Astrocyte of the cerebellum (primary cell): ENCODE measurements around the gene MICAL3.

Source experiments
- DNase-seq: peaks from one replicate; pipeline ENCODE4 v3.0.0-alpha.2; 2011; ENCODE audit warnings: low read depth
- H3K4me3 ChIP-seq: 2 replicates; pipeline ENCODE4 v1.5.1; 2011; ENCODE audit warnings: mild to moderate bottlenecking, low read depth, low read length, moderate library complexity
- in situ Hi-C: cut with HindIII; loops from 2 replicates; pipeline ENCODE4 v1.10.0; 2017; ENCODE audit warnings: low sequenced_read_pairs
- TF ChIP-seq, protein P1 (sequence below): IDR thresholded peaks from 2 replicates; pipeline ENCODE4 v1.5.1; 2012; ENCODE audit warnings: low read length, low read depth, moderate library complexity, mild to moderate bottlenecking; ENCODE audit errors: missing control alignments

MICAL3 gene

DNA sequence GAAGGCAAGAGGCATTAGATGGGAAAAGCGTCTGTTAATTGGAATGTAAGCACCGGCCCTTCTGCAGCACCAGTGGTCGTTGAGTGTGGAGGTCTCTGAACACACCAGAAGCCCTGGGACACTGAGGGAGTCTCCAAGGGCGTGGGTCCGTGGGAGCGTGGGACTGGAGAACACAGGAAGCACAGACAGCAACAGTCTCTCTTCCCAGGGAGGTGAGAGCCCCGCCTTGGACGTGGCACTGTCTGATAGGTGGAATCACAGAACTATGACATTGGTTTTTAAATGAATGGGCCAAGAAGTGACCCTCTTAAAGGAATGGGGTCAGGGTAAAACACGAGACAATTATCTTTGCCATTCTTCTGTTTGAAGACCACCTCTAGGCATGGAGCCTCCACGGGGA, 221.9 kb downstream of the MICAL3 start:
- no peak for DNase-seq
- in situ Hi-C loops = no loop called here

DNA sequence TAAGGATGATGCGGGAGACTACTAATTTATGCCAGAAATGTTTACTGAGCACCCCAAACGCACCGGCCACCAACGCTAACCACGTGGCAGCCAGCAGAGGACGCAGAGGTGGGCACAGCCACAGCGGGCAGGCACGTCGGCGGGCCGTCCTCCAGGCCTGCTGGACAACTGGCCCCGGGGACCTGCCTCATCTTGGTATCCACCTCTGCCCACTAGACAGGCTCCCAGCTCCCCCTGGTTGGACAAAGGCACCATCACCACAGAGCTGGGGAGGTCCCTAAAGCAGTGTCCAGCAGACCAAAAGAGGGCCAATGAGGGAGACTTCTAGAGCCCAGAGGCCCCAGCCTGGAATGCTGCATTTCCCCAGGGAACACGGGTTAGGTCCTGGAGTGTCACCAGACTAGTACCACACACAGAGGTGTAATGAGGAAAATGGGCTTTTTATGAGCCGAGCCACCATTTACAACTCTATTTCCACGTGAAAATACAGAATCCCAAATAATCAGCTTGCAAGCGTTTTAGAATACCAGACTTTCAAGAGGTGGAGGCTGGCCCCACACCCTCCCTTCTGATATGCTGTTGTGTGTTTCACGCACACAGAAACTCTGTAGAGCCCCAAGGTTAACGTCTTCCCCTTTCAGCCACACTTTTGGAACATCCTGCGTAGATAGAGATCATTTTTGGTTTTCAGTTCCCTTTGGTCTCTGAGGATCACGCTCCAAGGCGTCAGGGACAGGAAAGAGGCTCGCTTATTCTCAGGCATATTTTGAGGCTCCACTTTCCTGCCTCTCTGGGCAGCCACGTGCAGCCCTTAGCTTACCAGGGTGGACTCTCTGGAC, 226.4 kb downstream of the MICAL3 start:
- in situ Hi-C loops = no loop called here
- DNase-seq = no peak
- no peak overlapping the region for H3K4me3 ChIP-seq
- TF ChIP-seq, protein P1, sequence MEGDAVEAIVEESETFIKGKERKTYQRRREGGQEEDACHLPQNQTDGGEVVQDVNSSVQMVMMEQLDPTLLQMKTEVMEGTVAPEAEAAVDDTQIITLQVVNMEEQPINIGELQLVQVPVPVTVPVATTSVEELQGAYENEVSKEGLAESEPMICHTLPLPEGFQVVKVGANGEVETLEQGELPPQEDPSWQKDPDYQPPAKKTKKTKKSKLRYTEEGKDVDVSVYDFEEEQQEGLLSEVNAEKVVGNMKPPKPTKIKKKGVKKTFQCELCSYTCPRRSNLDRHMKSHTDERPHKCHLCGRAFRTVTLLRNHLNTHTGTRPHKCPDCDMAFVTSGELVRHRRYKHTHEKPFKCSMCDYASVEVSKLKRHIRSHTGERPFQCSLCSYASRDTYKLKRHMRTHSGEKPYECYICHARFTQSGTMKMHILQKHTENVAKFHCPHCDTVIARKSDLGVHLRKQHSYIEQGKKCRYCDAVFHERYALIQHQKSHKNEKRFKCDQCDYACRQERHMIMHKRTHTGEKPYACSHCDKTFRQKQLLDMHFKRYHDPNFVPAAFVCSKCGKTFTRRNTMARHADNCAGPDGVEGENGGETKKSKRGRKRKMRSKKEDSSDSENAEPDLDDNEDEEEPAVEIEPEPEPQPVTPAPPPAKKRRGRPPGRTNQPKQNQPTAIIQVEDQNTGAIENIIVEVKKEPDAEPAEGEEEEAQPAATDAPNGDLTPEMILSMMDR = no peak

More for the DNA sequence above, 221.9 kb downstream of the MICAL3 start:
- TF ChIP-seq, protein P1 = no peak
- no peak overlapping the region for H3K4me3 ChIP-seq

DNA sequence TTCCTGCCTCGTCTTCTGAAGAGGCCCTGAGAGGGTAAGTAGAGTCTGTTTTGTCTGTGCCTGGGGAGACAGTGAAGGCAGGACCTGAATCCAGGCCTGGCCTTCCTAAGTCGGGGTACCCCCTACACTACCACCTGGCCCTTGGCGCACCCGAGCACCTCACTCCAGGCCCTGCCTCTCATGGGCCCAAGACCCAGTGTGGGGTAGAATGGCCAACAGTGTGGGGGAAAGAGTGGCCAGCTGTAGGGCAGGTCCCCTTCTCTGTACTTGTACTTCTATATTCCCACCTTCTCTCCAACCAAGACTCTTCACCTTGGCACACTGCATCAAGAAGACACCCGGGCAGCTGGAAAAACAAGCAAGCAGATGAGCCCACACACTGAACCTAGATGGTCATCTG, 227.7 kb downstream of the MICAL3 start:
- TF ChIP-seq, protein P1 = no peak
- in situ Hi-C loops = no loop called here
- DNase-seq = no peak
- no peak overlapping the region for H3K4me3 ChIP-seq

DNA sequence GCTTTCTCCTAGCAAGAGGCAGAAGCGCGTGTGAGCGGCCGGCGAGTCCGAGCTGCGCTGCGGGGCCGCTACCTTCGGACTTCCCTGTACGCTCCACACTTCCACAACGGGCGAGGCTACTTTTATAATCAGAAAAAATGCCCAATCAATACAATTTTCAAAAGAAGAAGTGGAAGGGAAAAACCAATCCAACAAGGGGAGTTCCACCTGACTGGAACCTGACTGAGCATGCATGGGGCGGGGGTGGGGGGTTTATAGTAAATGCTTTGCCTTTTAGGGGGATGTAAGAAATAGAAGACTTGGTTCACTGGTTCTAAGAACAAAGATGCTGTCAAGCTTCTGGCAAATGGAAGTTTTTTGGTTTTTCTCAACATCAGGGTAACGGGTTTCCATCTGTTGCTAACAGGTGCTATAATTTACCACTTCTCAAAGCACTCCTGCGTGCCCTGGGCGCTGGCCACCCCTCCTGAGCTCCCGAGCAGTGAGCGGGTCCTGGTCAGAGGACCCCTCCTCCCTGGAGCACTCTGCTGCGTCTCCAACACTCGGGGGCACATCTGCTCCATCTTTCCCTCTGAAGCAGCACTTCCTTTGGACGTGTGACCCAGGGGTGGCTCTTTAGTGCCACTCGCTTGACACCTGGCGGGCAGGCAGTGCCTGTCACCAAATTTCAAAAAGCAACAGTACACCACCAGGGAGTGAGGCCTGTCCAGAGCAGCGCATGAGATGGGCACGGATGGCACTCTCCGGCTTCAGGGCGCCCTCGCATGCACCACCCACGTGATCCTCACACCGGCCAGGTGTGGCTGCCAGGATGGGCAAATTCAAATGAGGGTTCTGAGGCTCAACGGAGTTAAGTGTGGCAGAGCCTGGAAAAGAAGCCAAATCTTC, 228.5 kb downstream of the MICAL3 start:
- in situ Hi-C loops = no loop called here
- H3K4me3 ChIP-seq = no peak overlapping the region
- TF ChIP-seq, protein P1 = no peak
- no peak for DNase-seq

DNA sequence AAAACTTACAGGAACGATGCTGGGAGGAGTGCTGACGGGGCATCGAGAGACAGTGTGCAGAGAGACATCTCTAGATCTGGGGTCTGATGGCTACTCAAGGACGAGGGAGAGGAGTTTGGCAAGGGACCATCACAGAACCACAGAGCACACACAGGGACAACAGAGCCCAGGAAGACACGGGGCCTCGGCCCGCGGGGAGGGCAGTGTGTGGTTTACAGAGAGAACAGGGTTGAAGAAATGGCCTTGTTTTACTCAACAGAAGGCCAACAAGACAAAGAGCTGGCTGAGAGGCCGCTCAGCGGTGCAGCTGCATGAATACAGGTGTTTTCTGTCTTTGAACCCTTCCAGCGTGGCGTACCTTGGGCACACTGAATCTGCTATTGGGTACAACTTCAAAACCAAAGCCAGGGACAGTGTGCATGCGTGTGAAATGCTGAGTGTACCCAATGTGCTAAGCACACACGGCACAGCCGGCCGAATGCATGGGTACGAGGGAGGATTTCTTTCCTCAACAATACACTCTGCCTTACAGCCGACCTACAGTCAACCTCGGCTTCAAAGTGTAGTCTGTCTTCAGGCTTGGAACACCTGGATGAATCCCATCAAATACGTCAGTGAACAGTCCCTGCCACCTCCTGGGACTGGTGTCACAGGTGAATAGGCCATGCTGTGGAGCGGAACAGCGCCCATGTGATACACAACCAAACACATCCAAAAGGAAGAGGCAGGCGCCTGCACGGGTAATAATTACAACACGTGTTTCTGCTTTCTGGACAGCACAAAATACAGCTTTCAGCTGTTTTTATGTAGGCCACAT, 229.4 kb downstream of the MICAL3 start:
- in situ Hi-C loops = no loop called here
- DNase-seq = no peak
- no peak overlapping the region for H3K4me3 ChIP-seq
- TF ChIP-seq, protein P1 = no peak
